Activated CD8-positive, alpha-beta memory T cell treated with anti-CD3 and anti-CD28 coated beads for 48 hours (primary cell): ENCODE results near the gene CEND1.

Experiments used
- DNase-seq, 3 experiments: peaks; one replicate each; pipeline ENCODE4 v3.0.0-alpha.2; 2020; ENCODE audit warnings: low read depth in 2 of 3, low spot score in 2 of 3

The CEND1 gene

DNA sequence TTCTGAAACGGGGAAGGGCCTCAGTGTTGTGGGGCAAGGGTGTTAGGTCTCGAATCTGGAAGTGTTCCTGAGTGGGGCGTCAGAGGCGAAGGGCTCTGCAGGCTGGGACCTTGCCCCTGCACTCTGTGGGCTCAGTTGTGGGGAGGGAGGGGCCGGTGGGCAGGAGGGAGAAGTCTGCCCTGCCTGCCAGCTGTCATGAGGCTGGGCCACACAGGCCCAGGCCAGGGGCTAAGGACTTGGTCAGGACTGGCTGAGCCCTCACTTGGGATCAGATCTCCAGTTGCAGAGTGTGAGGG, 38.0 kb upstream of the CEND1 start, which contains the start of gene CRACR2B:
Gene CRACR2B (plus strand): TSS at position 23 of the 296 bp plus-strand sequence. CDS start 689 bp downstream, outside the sequence.
- no peak for DNase-seq

DNA sequence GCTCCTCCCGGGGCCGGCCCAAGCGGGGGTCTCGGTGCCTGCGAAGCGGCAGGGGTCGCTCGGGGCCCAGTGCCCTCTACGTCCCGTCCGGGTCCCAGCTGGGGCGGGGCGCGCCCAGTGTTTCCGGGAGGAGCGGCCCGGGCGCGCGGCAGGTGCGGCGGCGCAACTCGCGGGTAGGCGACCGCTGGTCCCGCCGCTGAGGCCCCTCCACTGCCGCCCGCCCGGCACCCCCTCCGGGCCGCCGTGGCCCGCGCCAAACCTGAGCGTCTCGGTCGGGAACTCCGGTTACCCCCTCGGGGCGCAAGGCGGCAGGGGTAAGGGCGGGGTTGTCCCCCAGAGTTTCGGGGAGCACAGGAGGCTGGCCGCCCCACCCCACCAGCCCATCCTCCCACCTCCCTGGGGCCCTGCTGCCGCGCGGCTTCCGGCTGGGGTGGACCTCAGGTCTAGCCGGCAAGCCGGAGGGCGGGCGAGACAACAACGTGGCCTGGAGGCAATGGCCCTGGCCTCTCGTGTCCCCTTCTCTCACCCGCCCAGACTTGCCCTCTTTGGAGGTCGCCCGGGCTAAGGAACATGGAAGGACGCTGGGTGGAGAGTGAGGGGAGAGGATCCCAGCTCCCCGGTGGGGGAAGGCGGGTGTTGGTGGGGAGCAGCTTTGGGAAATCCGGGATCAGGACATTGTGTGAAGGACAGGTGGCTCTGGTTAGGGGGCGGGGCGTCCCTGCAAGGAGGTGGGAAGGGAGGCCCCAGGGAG, 37.4 kb upstream of the CEND1 start:
- no peak for DNase-seq

GRCh38 chr11:826836-827145, 36.9 kb upstream of the CEND1 start:
- no peak for DNase-seq

GRCh38 chr11:826227-826621, 36.3 kb upstream of the CEND1 start:
- no peak for DNase-seq

GRCh38 chr11:825366-826226, 35.7 kb upstream of the CEND1 start:
- no peak for DNase-seq

DNA sequence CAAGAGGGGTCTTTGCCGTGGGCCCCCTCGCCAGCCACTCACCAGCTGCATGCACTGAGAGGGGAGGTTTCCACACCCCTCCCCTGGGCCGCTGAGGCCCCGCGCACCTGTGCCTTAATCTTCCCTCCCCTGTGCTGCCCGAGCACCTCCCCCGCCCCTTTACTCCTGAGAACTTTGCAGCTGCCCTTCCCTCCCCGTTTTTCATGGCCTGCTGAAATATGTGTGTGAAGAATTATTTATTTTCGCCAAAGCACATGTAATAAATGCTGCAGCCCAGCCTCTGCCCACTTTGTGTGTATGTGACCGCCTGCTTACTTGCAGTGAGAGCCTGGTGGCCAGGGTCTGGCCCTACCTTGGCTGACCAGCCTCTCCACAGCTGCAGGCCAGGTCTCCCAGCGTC, 35.1 kb upstream of the CEND1 start:
- no peak for DNase-seq

- no peak for DNase-seq
Observed at GRCh38 chr11:824292-824880, 34.5 kb upstream of the CEND1 start.

DNA sequence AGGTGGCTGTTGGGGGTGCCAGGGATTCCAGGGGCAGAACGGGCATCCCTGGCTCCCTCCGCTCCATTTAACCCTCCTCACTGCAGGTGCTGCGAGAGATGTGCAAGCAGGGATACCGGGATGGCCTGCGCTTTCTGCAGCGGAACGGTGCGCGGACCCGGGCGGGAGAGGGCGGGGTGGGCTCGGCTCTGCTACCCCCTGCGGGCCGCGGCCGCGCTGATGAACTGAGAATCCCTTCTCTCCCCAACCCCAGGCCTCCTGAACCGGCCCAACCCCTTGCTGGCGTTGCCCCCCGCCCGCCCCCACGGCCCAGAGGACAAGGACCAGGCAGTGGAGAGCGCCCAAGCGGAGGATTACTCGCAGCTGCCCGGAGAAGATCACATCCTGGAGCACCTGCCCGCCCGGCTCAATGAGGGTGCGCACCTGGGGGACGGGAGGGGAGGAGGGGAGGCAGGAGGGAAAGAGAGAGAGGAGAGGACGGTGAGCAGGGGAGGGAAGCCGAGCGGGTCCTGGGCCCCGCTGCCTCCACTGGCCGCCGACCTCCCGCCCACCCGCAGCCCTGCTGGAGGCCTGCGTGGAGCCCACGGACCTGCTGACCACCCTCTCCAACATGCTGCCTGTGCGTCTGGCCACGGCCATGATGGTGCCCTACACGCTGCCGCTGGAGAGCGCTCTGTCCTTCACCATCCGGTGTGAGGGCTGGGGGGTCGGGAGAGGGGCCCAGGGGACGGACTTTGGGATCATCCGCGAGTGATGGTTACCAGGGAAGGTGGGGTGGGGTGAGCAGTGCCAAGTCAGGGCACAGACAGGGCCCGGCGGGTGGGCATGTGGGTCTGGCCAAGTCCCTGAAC, 33.8 kb upstream of the CEND1 start:
- no peak for DNase-seq

DNA sequence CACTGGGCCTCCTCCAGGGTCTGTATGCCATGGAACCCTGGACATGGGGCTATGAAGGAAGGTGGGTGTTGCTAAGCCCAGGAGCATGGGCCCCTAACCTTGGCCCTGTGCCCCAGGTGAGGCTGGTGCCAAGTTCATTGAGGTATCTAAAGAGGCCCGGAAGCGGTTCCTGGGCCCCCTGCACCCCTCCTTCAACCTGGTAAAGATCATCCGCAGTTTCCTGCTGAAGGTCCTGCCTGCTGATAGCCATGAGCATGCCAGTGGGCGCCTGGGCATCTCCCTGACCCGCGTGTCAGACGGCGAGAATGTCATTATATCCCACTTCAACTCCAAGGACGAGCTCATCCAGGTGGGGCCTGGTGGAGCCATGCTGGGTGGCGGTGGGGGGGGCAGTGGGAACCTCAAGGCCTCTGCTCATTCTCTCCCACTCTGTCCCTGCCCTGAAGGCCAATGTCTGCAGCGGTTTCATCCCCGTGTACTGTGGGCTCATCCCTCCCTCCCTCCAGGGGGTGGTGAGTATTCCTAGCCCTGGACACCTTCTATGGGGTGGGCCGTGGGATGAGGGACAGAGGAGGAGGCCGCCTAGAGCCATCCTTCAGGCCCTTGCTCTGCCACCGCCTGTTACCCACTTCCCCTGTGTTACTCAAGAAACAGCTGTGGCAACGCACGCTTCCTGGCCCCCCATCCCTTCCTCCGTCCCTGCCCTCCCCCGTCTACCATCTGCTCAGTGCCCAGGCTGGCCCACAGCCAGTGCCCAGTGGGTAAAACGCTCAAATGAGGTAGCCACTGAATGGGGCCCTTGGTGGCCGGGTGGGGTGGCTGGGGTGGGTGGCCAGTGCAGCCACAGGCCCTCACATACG, 31.9 kb upstream of the CEND1 start:
- no peak for DNase-seq

DNA sequence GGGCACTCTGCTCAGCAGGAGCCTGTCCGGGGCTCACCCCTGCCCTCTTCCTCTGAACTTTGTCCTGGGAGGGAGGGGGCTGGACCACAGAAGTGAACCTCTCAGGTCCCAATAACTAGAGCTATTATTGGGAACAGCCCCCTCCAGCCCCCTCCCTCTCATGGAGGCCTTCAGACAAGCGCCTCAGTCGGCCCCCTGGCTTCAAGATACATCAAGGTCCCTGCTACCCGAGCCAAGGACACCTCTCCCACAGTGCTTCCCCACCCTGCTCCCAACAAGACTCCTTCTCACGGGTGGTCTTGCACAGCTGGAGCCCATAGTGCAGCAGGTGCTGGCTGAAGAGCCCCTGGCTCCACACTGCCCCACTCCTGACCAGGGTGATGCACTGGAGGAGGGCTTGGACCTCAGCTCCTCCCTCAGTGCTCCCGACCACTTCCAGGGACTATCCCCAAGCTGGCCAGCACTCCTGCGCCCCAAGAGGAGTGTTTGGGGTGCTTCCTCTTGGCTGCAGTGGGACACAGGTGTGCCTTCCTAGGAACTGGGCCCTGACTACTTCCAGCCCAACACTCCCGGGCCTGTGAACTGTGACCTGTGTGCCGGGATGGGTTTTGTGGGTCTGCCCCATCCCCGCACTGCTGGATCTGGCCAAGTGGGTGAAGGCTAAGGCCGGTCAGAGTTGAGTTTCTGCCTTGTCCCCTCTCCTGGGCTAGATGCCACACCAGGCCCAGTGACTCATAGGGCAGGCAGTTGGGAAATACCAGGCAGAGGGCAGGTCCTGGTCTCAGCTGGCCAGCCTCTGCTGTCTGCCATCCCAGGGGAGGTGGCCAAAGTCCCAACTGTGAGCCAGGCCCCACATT, 31.0 kb upstream of the CEND1 start:
- DNase-seq, result no peak

DNA sequence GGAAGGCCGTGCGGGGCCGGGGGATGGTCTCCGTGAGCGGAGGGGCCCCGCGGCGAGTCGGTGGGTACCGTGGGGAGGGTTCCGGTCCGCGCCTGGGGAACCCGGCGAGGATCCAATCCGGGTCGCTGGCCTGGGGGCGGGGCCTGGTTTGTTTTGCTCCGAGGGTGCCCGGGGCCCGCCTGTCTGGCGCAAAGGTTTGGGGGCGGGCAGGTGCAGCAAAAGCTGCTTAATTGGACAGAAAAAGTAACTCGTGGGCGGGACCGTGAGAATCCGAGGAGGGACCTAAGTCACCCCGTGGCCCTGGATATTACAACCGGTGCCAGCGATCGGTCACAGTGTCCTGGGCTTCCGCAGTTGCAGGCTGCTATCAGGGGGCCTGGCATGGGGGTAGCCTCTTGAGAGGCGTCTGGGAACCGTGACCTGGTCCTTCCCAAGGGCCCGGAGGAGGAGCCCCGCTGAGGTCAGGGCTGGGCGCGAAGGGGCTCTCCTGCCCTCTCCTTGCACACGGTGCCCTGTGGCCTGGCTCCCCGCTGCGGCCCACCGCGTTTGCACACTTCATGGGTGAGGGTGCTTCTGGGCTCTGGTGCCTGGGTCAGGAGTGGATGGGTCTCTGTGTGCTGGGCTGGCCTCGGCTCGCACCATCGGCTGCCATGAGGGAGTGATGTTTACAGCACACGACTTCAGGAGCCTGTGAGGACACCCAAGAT, 30.2 kb upstream of the CEND1 start:
- peak in 2 of 3 experiments; percentile 78 to 79 for DNase-seq

GRCh38 chr11:819129-819931, 29.4 kb upstream of the CEND1 start:
- DNase-seq, result peak in 2 of 3 experiments; percentile 77 to 79

DNA sequence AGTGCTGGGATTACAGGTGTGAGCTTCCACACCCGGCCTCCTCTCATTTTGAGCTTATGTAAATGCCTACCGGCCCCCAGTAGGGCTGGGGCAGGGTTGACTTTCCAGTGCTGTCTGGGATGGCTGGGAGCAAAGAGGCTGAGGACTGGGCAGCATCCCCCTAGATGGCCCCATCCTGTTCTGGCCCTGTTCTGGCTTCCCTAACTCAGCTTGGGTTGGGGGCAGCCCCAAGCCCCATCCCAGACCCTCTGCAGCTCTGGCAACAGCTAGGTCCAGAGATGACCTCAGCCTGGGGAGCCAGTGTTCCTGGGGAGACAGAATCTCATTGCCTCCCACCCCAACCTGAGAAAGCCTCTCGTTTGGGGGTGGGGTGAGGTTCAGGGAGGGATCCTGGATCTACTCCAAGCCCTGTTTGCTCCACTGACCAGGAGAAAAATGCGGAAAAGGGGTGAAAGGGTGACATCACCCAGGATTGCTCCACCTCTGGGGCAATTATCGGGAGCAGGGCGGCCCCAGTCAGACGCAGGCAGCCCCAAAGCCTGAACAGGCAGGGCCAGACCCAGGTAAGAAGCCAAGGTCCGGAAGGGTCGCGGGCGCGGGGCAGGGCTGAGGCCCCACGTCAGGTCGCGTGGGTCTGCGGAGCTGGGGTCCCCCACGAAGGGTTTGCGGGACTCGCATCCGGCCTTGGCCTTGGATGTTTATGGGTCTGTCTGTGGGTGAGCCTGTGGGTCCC, 28.7 kb upstream of the CEND1 start, which contains the start of gene PNPLA2:
Gene PNPLA2 (plus strand): TSS at position 519 of the 733 bp plus-strand sequence. CDS start 805 bp downstream, outside the sequence.
- DNase-seq, result no peak

DNA sequence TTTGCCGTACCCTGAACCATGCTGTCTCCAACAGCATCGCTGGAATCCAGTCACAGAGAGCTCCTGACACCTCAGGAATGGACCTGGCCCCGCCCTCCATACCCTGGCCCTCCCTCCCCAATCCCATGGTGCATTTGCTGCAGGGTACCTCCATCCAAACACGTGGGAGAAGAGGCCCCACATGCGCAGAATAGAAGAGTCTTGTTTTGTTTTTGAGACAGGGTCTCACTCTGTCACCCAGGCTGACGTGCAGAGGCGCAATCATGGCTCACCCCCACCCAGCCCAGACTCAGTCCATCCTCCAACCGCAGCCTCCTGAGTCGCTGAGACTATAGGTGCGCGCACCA, 26.5 kb upstream of the CEND1 start:
- DNase-seq, result no peak

DNA sequence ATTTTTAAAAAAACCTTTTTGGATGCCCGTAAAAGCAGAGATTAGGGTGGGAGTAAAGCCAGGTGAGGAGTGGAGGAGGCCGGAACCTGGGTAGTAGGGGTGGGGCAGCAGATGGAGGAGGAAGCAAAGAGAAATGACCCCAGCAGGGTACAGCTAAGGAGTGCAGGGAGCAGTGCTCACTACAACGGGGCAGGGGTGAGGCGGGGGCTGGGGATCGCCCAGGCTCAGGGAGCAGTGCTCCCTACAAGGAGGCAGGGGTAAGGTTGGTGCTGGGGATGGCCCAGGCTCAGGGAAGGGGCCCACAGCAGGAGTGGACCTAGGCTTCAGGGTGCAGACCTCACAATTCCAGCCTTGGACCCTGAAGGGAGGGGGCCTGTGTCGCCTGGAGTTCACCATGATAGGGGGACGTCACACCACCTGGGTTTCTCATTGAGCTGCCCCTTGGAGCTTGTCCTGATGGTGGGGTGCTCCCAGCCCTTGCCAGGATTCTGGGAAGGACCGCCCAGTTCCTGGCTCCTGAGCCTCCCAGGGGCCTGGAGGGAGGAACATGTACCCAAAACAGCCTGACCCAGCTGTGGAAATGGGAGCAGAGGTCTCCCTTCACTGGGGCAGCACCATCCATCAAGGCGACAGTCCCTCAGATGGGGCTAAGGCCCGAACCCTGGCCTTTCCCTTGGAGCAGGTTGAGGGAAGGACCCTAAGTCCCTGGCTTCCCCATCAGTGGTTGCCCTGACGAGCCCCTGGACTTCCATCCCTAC, 26.0 kb upstream of the CEND1 start:
- DNase-seq, result no peak

GRCh38 chr11:813456-814096, 23.7 kb upstream of the CEND1 start:
- no peak for DNase-seq
